Mucosa of rectum (tissue), 2 donors: Measurements from ENCODE around the gene AGPAT3.

Experiments
- H3K27ac ChIP-seq, 2 donors: one replicate each; pipeline ENCODE4 v1.7.0; 2013; ENCODE audit warnings: inconsistent platforms in 2 of 2, low read depth in 2 of 2, low read length in 2 of 2
- H3K27me3 ChIP-seq, 2 donors: one replicate each; pipeline ENCODE4 v1.7.0; 2013; ENCODE audit warnings: low read length in 2 of 2; ENCODE audit not compliant: control insufficient read depth in 2 of 2, insufficient read depth in 2 of 2
- H3K36me3 ChIP-seq, 2 donors: one replicate each; pipeline ENCODE4 v1.7.0; 2013; ENCODE audit warnings: low read length in 2 of 2; ENCODE audit not compliant: control insufficient read depth in 2 of 2, insufficient read depth in 2 of 2
- H3K4me1 ChIP-seq, 2 donors: one replicate each; pipeline ENCODE4 v1.7.0; 2013; ENCODE audit warnings: low read length in 2 of 2, mild to moderate bottlenecking in 1 of 2; ENCODE audit not compliant: control insufficient read depth in 2 of 2, insufficient read depth in 2 of 2
- H3K4me3 ChIP-seq, 2 donors: one replicate each; pipeline ENCODE4 v1.7.0; 2013; ENCODE audit warnings: low read length in 2 of 2
- H3K9ac ChIP-seq, 2 donors: one replicate each; pipeline ENCODE4 v1.7.0; 2013; ENCODE audit warnings: low read length in 2 of 2, low read depth in 1 of 2, mild to moderate bottlenecking in 1 of 2
- H3K9me3 ChIP-seq, 2 donors: one replicate each; pipeline ENCODE4 v1.7.0; 2013; ENCODE audit warnings: low read length in 2 of 2; ENCODE audit not compliant: control insufficient read depth in 2 of 2
- donor health status: healthy.
- donor health status: Normal muscosa, but diverticular disease.

Gene AGPAT3

DNA sequence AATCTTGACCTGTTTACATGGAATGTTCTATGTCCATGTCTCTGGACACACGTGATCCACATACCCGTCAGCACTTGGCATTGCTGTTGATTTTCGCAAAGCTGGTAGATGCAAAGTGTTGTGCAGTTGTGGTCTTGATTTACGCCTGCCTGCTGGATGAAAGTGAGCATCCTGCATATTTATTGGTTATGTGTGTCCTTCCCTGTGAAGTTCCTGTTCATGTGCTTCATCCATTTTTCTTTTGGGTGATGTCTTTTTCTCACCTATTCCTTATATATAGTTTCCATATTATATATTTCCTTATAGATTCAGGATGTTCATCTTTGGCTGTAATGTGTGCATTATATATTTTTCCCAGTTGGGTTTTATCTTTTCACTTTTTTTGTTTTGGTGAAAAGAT lies 6.5 kb downstream of the AGPAT3 start:
- H3K9me3 ChIP-seq = no peaks in the 10 kb centered on the region
- no peak overlapping the region for H3K9ac ChIP-seq
- peaks cover 7 to 9% of the 10 kb centered on the region in 2 donors for H3K36me3 ChIP-seq
- no peak overlapping the region for H3K27ac ChIP-seq
- no peaks in the 10 kb centered on the region for H3K27me3 ChIP-seq
- H3K4me3 ChIP-seq = no peak overlapping the region
- peaks cover 15 to 21% of the 10 kb centered on the region in 2 donors for H3K4me1 ChIP-seq

DNA sequence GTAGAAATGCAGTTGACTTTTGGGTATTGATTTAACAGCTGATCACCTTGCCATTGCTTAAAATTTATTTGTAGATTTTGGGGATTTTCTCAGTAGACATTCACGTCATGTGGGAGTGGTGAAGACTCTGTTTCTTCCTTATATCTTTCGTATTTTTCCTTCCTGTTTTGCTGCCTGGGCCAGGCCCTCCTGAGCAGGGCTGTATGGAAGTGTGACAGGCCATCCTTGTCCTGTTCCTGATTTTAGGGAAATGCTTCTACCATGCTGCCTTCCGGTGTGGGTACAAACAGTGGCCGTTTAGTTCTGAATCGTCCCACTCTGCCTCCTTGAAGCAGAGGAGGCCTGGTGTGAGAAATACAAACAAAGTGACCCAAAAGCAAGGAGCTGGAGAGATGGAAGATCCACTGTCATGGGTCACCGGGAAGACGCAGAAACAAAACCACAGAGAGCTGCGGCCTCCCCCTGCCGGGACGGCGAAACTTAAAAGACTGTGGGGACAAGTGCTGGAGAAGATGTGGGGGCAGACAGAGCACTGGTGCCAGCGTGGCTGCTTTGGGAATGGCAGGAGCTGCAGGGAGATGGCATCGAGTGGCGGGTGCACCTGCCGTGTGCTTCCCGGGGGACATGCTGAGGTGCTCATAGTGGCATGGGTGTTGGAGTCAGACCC lies 7.6 kb downstream of the AGPAT3 start:
- Histone ChIP-seq H3K4me1 (peaks cover 3 to 9% of the 10 kb centered on the region in 2 donors), H3K36me3 (peaks cover 7 to 9% of the 10 kb centered on the region in 2 donors), H3K27ac (no peak overlapping the region), H3K27me3 (no peaks in the 10 kb centered on the region), H3K9ac (no peak overlapping the region), H3K4me3 (no peak overlapping the region), H3K9me3 (no peaks in the 10 kb centered on the region)

DNA sequence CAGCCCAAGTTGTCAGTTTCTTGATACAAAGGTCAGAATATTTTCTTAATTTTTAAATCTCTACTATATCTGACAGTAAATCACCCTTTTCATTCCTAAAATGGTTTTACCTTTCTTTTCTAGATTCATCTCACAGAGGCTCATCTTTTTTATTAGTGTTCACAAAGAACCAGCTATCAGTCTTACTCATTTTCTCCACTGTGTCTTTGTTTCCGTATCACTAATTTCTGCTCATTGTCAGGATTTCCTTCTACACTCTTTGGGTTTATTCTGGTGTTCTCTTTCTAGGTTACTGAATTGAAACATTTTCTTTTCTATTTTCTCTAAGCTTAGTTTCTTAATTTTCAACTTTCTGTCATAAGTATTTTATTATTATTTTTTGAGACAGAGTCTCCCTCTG lies 8.7 kb downstream of the AGPAT3 start:
- no peaks in the 10 kb centered on the region for H3K9me3 ChIP-seq
- no peak overlapping the region for H3K4me3 ChIP-seq
- no peak overlapping the region for H3K9ac ChIP-seq
- H3K36me3 ChIP-seq = peaks cover 7 to 15% of the 10 kb centered on the region in 2 donors
- H3K27ac ChIP-seq = no peak overlapping the region
- H3K4me1 ChIP-seq = no peaks in the 10 kb centered on the region
- H3K27me3 ChIP-seq = no peaks in the 10 kb centered on the region

DNA sequence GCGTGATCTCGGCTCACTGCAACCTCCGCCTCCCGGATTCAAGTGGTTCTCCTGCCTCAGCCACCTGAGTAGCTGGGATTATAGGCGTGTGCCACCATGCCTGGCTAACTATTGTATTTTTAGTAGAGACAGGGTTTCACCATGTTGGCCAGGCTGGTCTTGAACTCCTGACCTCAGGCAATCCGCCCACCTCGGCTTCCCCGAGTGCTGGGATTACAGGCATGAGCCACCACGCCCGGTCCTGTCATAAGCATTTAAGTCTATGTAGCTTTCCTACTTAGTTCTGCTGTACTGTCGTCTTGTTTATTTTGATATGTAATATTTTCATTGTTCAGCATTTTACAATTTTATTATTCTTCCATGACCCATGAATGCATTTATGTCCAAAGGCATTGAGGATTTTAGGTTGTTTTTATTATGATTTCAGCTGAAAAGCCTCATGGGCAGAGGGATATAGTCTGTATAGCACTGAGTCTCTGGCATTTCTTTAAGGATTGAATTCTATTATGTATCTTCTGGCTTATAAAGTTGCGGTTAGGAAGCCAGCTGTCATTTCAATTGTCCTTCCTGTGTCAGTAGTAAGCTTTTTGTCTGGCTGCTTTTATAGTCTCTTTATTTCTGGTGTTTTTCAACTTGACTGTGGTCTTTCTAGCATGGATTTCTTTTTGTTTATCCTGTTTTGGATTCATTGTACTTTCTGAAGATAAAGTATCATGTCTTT lies 9.2 kb downstream of the AGPAT3 start:
- Histone ChIP-seq H3K27ac (no peak overlapping the region), H3K4me1 (no peaks in the 10 kb centered on the region), H3K9ac (no peak overlapping the region), H3K27me3 (no peaks in the 10 kb centered on the region), H3K36me3 (peaks cover 7 to 15% of the 10 kb centered on the region in 2 donors), H3K9me3 (no peaks in the 10 kb centered on the region), H3K4me3 (no peak overlapping the region)

DNA sequence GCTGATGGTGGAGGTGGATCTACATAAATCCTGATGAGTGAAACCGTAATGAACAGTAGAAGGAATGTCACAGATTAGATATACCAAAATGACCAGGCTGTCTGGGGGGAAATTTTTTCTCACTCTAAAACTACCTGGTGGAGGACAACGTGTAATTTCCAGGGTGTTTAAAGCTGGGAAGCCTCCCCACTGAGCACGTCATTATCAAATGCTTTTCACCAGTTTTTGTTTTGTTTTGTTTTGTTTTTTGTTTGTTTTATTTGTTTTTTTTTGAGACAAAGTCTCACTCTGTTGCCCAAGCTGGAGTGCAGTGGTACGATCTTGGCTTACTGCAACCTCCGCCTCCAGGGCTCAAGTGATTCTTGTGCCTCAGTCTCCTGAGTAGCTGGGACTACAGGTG lies 11.6 kb downstream of the AGPAT3 start:
- Histone ChIP-seq H3K9me3 (no peaks in the 10 kb centered on the region), H3K4me1 (peaks cover 4 to 8% of the 10 kb centered on the region in 2 donors), H3K27me3 (no peaks in the 10 kb centered on the region), H3K4me3 (no peak overlapping the region), H3K36me3 (peaks cover 7 to 11% of the 10 kb centered on the region in 2 donors), H3K9ac (no peak overlapping the region), H3K27ac (no peak overlapping the region)

DNA sequence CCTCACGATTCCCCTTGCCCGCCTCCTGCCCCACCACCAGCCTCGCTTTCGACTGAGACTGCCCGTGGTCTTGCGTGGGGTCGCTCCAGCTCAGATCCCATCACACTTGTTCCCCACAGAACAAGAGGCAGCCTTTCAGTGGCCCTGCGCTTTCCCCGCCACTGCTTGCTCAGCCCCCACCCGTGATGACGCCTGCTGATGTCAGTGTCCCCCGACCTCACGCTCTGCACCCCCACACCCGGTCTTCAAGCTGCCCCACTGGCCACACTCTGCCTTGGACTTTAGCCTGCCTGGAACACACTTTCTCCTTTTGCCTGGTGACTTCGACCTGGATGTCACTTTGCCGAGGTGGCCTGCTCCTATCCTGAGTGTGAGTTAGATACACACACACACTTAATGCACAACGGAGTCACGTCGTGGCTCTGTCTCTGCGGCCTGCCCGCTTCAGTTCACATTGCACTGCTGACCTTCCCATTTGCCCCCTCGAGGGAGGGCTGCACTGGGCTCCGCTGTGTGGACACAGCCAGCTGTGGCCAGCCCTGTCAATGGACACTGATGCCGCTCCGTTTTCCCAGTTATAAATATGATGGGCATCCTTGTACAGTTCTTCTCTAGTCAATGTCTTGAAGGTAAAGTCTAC lies 13.0 kb downstream of the AGPAT3 start:
- Histone ChIP-seq H3K36me3 (peaks cover 3 to 11% of the 10 kb centered on the region in 2 donors), H3K27ac (no peak overlapping the region), H3K27me3 (no peaks in the 10 kb centered on the region), H3K4me1 (peaks cover 5 to 8% of the 10 kb centered on the region in 2 donors), H3K9me3 (no peaks in the 10 kb centered on the region), H3K4me3 (no peak overlapping the region), H3K9ac (no peak overlapping the region)

DNA sequence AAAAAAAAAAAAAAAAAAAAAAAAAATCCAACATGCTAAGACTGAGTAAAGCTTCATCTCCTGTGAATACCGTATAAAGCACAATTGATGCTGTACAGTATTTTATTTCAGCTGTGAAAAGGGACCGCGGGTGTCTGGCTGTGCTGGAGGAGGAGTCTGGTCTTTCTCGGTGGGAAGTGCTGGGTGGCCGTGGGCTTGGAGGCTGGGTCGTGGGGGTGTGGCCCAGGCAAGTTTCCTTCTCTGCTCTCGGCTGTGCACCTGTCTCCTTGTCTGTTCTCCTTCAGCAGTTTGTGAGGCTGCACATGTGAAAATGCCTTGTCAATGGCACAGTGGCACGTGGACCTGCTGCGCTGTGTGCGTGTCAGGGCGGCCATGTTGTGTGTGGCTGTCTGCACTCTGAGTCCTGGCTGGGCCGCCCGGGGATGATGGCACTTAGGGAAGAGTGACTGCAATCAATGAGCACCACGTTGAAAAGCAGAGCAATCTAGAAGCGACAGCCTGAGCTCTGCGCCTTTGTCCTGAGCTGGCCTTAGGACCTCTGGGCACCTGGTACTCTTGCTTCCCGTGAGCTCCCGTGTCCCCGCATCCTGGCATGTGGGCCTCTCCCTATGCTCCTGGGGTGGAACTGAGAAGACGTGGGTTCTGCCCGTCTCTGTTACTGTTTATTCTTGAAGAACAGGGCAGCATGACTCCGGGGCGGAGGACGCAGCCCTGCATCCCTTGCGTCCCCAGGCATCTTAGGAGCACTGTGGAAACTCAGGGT lies 14.5 kb downstream of the AGPAT3 start:
- H3K27ac ChIP-seq = no peak overlapping the region
- H3K4me1 ChIP-seq = peaks cover 12 to 16% of the 10 kb centered on the region in 2 donors
- H3K36me3 ChIP-seq = peaks cover 0 to 8% of the 10 kb centered on the region in 2 donors
- no peak overlapping the region for H3K9ac ChIP-seq
- H3K27me3 ChIP-seq = no peaks in the 10 kb centered on the region
- H3K9me3 ChIP-seq = no peaks in the 10 kb centered on the region
- no peak overlapping the region for H3K4me3 ChIP-seq

GRCh38 chr21:43880111-43880985 lies 15.3 kb downstream of the AGPAT3 start:
- no peaks in the 10 kb centered on the region for H3K27me3 ChIP-seq
- no peaks in the 10 kb centered on the region for H3K9me3 ChIP-seq
- H3K36me3 ChIP-seq = peaks cover 0 to 8% of the 10 kb centered on the region in 2 donors
- H3K27ac ChIP-seq = no peak overlapping the region
- H3K4me3 ChIP-seq = no peak overlapping the region
- H3K9ac ChIP-seq = no peak overlapping the region
- H3K4me1 ChIP-seq = peaks cover 16 to 22% of the 10 kb centered on the region in 2 donors

DNA sequence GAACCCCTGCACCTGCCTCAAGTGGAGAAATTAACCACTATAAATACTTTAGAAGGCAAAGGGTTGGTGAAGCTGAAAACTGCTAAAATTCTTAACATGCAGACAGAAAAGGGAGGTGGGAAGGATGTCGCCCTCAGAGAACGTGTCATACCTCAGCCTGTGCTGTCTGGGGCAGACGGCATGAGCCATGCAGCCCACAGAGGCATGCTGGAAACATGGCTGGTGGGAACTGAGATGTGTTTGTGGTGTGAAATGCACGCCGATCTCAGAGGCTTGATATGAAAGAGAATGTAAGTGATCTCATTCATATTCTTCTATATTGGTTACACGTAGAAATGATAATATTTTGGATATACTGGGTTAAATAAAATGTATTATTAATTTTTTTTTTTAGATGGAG lies 16.3 kb downstream of the AGPAT3 start:
- Histone ChIP-seq H3K27ac (no peak overlapping the region), H3K9ac (no peak overlapping the region), H3K27me3 (no peaks in the 10 kb centered on the region), H3K9me3 (no peaks in the 10 kb centered on the region), H3K4me3 (no peak overlapping the region), H3K4me1 (peaks cover 16 to 22% of the 10 kb centered on the region in 2 donors), H3K36me3 (peaks cover 0 to 8% of the 10 kb centered on the region in 2 donors)
